ENCODE results near the gene DPH2. TPM values are rescaled to one million over a fixed set of nuclear protein-coding genes. Genes with fewer than 3 reads are reported as not detected.

DPH2 gene
- polyA plus RNA-seq, 10 donors = 13.7 to 19.3 (median 18.2) TPM

GRCh38 chr1:43938892-43939587 is 30.8 kb upstream of the DPH2 start:
- peak in 1 of 3 donors; percentile 57 for DNase-seq

GRCh38 chr1:43942411-43942810 is 27.4 kb upstream of the DPH2 start:
- DNase-seq = no peak

- DNase-seq = no peak
Measured at GRCh38 chr1:43944860-43945259, 24.9 kb upstream of the DPH2 start.

- DNase-seq = peak in 1 of 3 donors; percentile 25
Measured at GRCh38 chr1:43945674-43946235, 24.1 kb upstream of the DPH2 start.

- peak; percentile 94 to 99 (median 97) for DNase-seq
Measured at GRCh38 chr1:43946236-43947060, 23.4 kb upstream of the DPH2 start, which contains the start of gene IPO13. TSS of gene IPO13 (plus strand) at chr1:43946950. CDS start at chr1:43947601, 651 bp downstream.

- no peak for DNase-seq
Measured at GRCh38 chr1:43947061-43947873, 22.5 kb upstream of the DPH2 start.

GRCh38 chr1:43947874-43948437 is 21.9 kb upstream of the DPH2 start:
- DNase-seq = no peak

- no peak for DNase-seq
Measured at GRCh38 chr1:43949678-43950077, 20.1 kb upstream of the DPH2 start.

GRCh38 chr1:43951021-43951985 is 18.5 kb upstream of the DPH2 start:
- no peak for DNase-seq

GRCh38 chr1:43952731-43953346 is 17.0 kb upstream of the DPH2 start:
- DNase-seq = no peak

- DNase-seq = no peak
Measured at GRCh38 chr1:43953361-43953760, 16.4 kb upstream of the DPH2 start.

GRCh38 chr1:43954036-43954435 is 15.8 kb upstream of the DPH2 start:
- no peak for DNase-seq

GRCh38 chr1:43956234-43956633 is 13.6 kb upstream of the DPH2 start:
- no peak for DNase-seq

- DNase-seq = no peak
Measured at GRCh38 chr1:43957407-43958040, 12.3 kb upstream of the DPH2 start.

GRCh38 chr1:43958351-43959255 is 11.2 kb upstream of the DPH2 start:
- DNase-seq = no peak

- DNase-seq = no peak
Measured at GRCh38 chr1:43960798-43961197, 9.0 kb upstream of the DPH2 start.

GRCh38 chr1:43961692-43962091 is 8.1 kb upstream of the DPH2 start:
- no peak for DNase-seq

- no peak for DNase-seq
Measured at GRCh38 chr1:43962324-43962723, 7.5 kb upstream of the DPH2 start.
